ENCODE data around the gene GPR85. TPM values are rescaled to one million over a fixed set of nuclear protein-coding genes. Genes with fewer than 3 reads are reported as not detected.

GPR85 gene
- total RNA-seq, 1 experiment from 2014 or later = 1.8 TPM

GRCh38 chr7:113044394-113044793 lies 42.2 kb downstream of the GPR85 start:
- Histone ChIP-seq H3K27me3 (no peaks in the 10 kb centered on the region), H3K9me3 (no peaks in the 10 kb centered on the region), H3K4me3 (no peak overlapping the region), H3K36me3 (no peaks in the 10 kb centered on the region)
- DNase-seq = no peak

DNA sequence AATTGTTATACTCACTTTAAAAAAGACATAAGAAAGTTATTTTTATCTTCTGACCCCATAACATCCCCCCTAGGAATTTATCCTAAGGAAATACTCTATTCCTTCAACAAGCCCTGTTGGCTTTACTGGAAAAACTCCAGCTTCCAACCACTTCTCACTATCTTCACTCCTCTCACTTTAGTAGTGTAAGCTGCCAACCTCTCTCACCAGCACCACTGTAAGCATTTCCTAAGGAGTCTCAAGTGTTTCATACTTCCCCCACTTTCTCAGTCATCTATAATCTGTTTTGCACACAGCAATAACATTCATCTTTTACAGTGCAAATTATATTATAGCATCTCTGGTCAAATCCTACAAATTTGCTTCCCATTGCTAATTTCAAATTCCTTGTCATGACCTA lies 45.8 kb downstream of the GPR85 start:
- DNase-seq = no peak
- H3K36me3 ChIP-seq = no peaks in the 10 kb centered on the region
- no peak overlapping the region for H3K4me3 ChIP-seq
- H3K27me3 ChIP-seq = no peaks in the 10 kb centered on the region
- H3K9me3 ChIP-seq = no peaks in the 10 kb centered on the region

GRCh38 chr7:113033959-113034358 lies 52.7 kb downstream of the GPR85 start:
- Histone ChIP-seq H3K36me3 (no peaks in the 10 kb centered on the region), H3K27me3 (no peaks in the 10 kb centered on the region), H3K9me3 (no peaks in the 10 kb centered on the region), H3K4me3 (no peak overlapping the region)
- no peak for DNase-seq

Other genes with a start within 250 kb of the GPR85 start
- 44.4 and 45.1 TPM in 2 replicates for gene SMIM30, start 31.7 kb upstream of the GPR85 start, total RNA-seq (2014; rRNA removed; shearing (Covaris generic); ENCODE audit: low replicate concordance)

Data from MG63 (cell line).